H9 (cell line): ENCODE measurements around the gene RGS3. TPM values are rescaled to one million over a fixed set of nuclear protein-coding genes. Genes with fewer than 3 reads are reported as not detected.

ENCODE experiments used
- DNase-seq: peaks from one replicate; pipeline ENCODE4 v3.0.0-alpha.2; 2017
- H2AFZ ChIP-seq: one replicate; pipeline ENCODE4 v1.6.1; 2013; ENCODE audit warnings: mild to moderate bottlenecking, low read length, control low read depth, moderate library complexity
- H2AK5ac ChIP-seq: 2 replicates; pipeline ENCODE4 v1.6.1; 2013; ENCODE audit warnings: low read length, control low read depth, mixed read lengths; ENCODE audit not compliant: insufficient read length
- H2BK120ac ChIP-seq: one replicate; pipeline ENCODE4 v1.6.1; 2013; ENCODE audit warnings: low read depth, mild to moderate bottlenecking, low read length, control low read depth, inconsistent platforms; ENCODE audit not compliant: poor library complexity, severe bottlenecking
- H2BK12ac ChIP-seq: 2 replicates; pipeline ENCODE4 v1.6.1; 2013; ENCODE audit warnings: low read length, control low read depth, mixed read lengths, low read depth; ENCODE audit not compliant: insufficient read length
- H2BK15ac ChIP-seq: 2 replicates; pipeline ENCODE4 v1.6.1; 2013; ENCODE audit warnings: low read depth, low read length, control low read depth
- H2BK20ac ChIP-seq: one replicate; pipeline ENCODE4 v1.6.1; 2013; ENCODE audit warnings: low read depth, mild to moderate bottlenecking, low read length, control low read depth, inconsistent platforms; ENCODE audit not compliant: poor library complexity, severe bottlenecking
- H2BK5ac ChIP-seq: 2 replicates; pipeline ENCODE4 v1.6.1; 2013; ENCODE audit warnings: low read length, control low read depth, mixed read lengths; ENCODE audit not compliant: insufficient read length
- H3K14ac ChIP-seq: 2 replicates; pipeline ENCODE4 v1.6.1; 2013; ENCODE audit warnings: low read length, control low read depth; ENCODE audit not compliant: insufficient read depth
- H3K18ac ChIP-seq: 2 replicates; pipeline ENCODE4 v1.6.1; 2013; ENCODE audit warnings: low read depth, mild to moderate bottlenecking, mixed read lengths, low read length, control low read depth; ENCODE audit not compliant: insufficient read length
- H3K23ac ChIP-seq: 2 replicates; pipeline ENCODE4 v1.6.1; 2013; ENCODE audit warnings: low read length, control low read depth, mixed read lengths, low read depth; ENCODE audit not compliant: insufficient read length
- H3K23me2 ChIP-seq: 2 replicates; pipeline ENCODE4 v1.6.1; 2013; ENCODE audit warnings: low read depth, mild to moderate bottlenecking, mixed read lengths, low read length, control low read depth; ENCODE audit not compliant: insufficient read length, poor library complexity, severe bottlenecking
- H3K27ac ChIP-seq: 2 replicates; pipeline ENCODE4 v1.5.1; 2013; ENCODE audit warnings: low read length, control low read depth, mixed read lengths, low read depth; ENCODE audit not compliant: insufficient read length
- H3K27me3 ChIP-seq: 2 replicates; pipeline ENCODE4 v1.6.1; 2013; ENCODE audit warnings: low read length, control low read depth, inconsistent platforms; ENCODE audit not compliant: insufficient read depth
- H3K4ac ChIP-seq: 2 replicates; pipeline ENCODE4 v1.6.1; 2013; ENCODE audit warnings: low read depth, mild to moderate bottlenecking, control low read depth, inconsistent platforms, low read length, moderate library complexity
- H3K4me1 ChIP-seq: 2 replicates; pipeline ENCODE4 v1.6.1; 2013; ENCODE audit warnings: low read length, control low read depth, inconsistent platforms; ENCODE audit not compliant: insufficient read depth
- H3K4me2 ChIP-seq: 2 replicates; pipeline ENCODE4 v1.6.1; 2013; ENCODE audit warnings: low read length, control low read depth, mixed read lengths; ENCODE audit not compliant: insufficient read length, insufficient read depth
- H3K56ac ChIP-seq: 2 replicates; pipeline ENCODE4 v1.6.1; 2013; ENCODE audit warnings: low read depth, mild to moderate bottlenecking, mixed read lengths, low read length, control low read depth; ENCODE audit not compliant: insufficient read length
- H3K79me1 ChIP-seq: 2 replicates; pipeline ENCODE4 v1.6.1; 2013; ENCODE audit warnings: low read depth, mild to moderate bottlenecking, moderate library complexity, low read length, control low read depth, inconsistent platforms; ENCODE audit not compliant: insufficient read depth, poor library complexity, severe bottlenecking
- H3K79me2 ChIP-seq: 2 replicates; pipeline ENCODE4 v1.6.1; 2013; ENCODE audit warnings: low read length, control low read depth, inconsistent platforms; ENCODE audit not compliant: insufficient read depth
- H3K9ac ChIP-seq: 2 replicates; pipeline ENCODE4 v1.6.1; 2013; ENCODE audit warnings: low read length, control low read depth, mixed read lengths; ENCODE audit not compliant: insufficient read length; ENCODE audit errors: extremely low read depth
- H3K9me3 ChIP-seq: one replicate; pipeline ENCODE4 v1.6.1; 2013; ENCODE audit warnings: low read depth, low read length, inconsistent platforms; ENCODE audit not compliant: control insufficient read depth
- H3T11ph ChIP-seq: one replicate; pipeline ENCODE4 v1.6.1; 2013; ENCODE audit warnings: mild to moderate bottlenecking, low read length, control low read depth, inconsistent platforms
- H4K20me1 ChIP-seq: one replicate; pipeline ENCODE4 v1.6.1; 2013; ENCODE audit not compliant: control insufficient read depth, insufficient read length, insufficient read depth
- H4K5ac ChIP-seq: 2 replicates; pipeline ENCODE4 v1.6.1; 2013; ENCODE audit warnings: low read depth, mild to moderate bottlenecking, mixed read lengths, low read length, control low read depth; ENCODE audit not compliant: insufficient read length
- H4K8ac ChIP-seq: replicated peaks from 2 replicates; pipeline ENCODE4 v1.6.1; 2013; ENCODE audit warnings: low read length, control low read depth, mixed read lengths, low read depth; ENCODE audit not compliant: insufficient read length
- H4K91ac ChIP-seq: 2 replicates; pipeline ENCODE4 v1.6.1; 2013; ENCODE audit warnings: low read depth, mild to moderate bottlenecking, moderate library complexity, mixed read lengths, low read length, control low read depth; ENCODE audit not compliant: insufficient read length
- H3K27ac Mint-ChIP-seq, 3 experiments: 2 replicates in 2 of 3; 3 replicates in 1 of 3; pipeline ENCODE4 v1.8.0; 2020 to 2021; ENCODE audit warnings: mixed read lengths in 3 of 3, mild to moderate bottlenecking in 1 of 3, moderate library complexity in 1 of 3
- H3K27me3 Mint-ChIP-seq: 2 replicates; pipeline ENCODE4 v1.8.0; 2021; ENCODE audit warnings: low read depth, mild to moderate bottlenecking, moderate library complexity, mixed read lengths
- H3K36me3 Mint-ChIP-seq, 3 experiments: 2 replicates in 2 of 3; 3 replicates in 1 of 3; pipeline ENCODE4 v1.8.0; 2020 to 2021; ENCODE audit warnings: low read depth in 3 of 3, mixed read lengths in 3 of 3; ENCODE audit not compliant: insufficient read depth in 1 of 3
- H3K4me1 Mint-ChIP-seq, 2 experiments: 2 replicates each; pipeline ENCODE4 v1.8.0; 2020; ENCODE audit warnings: mixed read lengths in 2 of 2
- H3K4me3 Mint-ChIP-seq, 2 experiments: 2 replicates in 1 of 2; 3 replicates in 1 of 2; pipeline ENCODE4 v1.8.0; 2020 to 2021; ENCODE audit warnings: mild to moderate bottlenecking in 2 of 2, mixed read lengths in 2 of 2, moderate library complexity in 1 of 2
- H3K9me3 Mint-ChIP-seq, 2 experiments: 2 replicates in 1 of 2; 3 replicates in 1 of 2; pipeline ENCODE4 v1.8.0; 2020; ENCODE audit warnings: mild to moderate bottlenecking in 2 of 2, mixed read lengths in 2 of 2, moderate library complexity in 1 of 2
- CTCF ChIP-seq: fragments of 200-600 bp; sonication (generic); conservative IDR thresholded peaks from 3 replicates; pipeline ENCODE4 v1.8.0; 2021; ENCODE audit warnings: antibody characterized with exemption, mild to moderate bottlenecking
- WGBS: extraction: QIAGEN DNeasy Blood & Tissue Kit; methylation state at CpG from one replicate; pipeline ENCODE4 v1.1.7; 2013; ENCODE audit warnings: missing lambda C conversion rate, low lambda C conversion rate, mixed read lengths; ENCODE audit not compliant: insufficient read length; ENCODE audit errors: extremely low coverage; 5-methylcytosine and 5-hydroxymethylcytosine counted together
- total RNA-seq: library from RNA; stranded (reverse); gene quantifications from 2 replicates; pipeline ENCODE4 v1.2.1, GENCODE V29; 2021

Gene RGS3
- total RNA-seq, 1 experiment from 2014 or later = 13.9 TPM

- DNase-seq = no peak
- no CpG with 5 or more reads among the region's 7 CpGs for WGBS
- peaks cover 3% of the 10 kb centered on the region; the same call in 1 of the 2 replicates for H3K79me2 ChIP-seq
- no peak overlapping the region for H3T11ph ChIP-seq
- H2BK15ac ChIP-seq = no peak overlapping the region
- H3K4ac ChIP-seq = no peak overlapping the region
- Mint-ChIP-seq H3K36me3 (peaks cover 17 to 20% (median 17%) of the 10 kb centered on the region in 3 experiments; a peak in 6 of 7 replicates), H3K27ac (peak overlapping the region in 2 of 3 experiments; percentile 46 to 66; a peak in 2 of 7 replicates), H3K9me3 (no peaks in the 10 kb centered on the region), H3K4me3 (no peak overlapping the region), H3K4me1 (peaks cover 28 to 43% of the 10 kb centered on the region in 2 experiments), H3K27me3 (no peaks in the 10 kb centered on the region)
- H3K56ac ChIP-seq = no peak overlapping the region
- H3K9ac ChIP-seq = no peak overlapping the region
- H2BK20ac ChIP-seq = no peak overlapping the region
- H3K4me2 ChIP-seq = no peak overlapping the region
- H2AFZ ChIP-seq = no peak overlapping the region
- H3K9me3 ChIP-seq = no peaks in the 10 kb centered on the region
- no peak overlapping the region for H3K18ac ChIP-seq
- no peaks in the 10 kb centered on the region for H3K27me3 ChIP-seq
- H3K27ac ChIP-seq = no peak overlapping the region
- no peak overlapping the region for H4K91ac ChIP-seq
- no peak for TF ChIP-seq CTCF
- no peak overlapping the region for H2AK5ac ChIP-seq
- no peak overlapping the region for H3K23ac ChIP-seq
- H4K8ac ChIP-seq = no peak overlapping the region
- H4K20me1 ChIP-seq = no peaks in the 10 kb centered on the region
- H3K79me1 ChIP-seq = no peaks in the 10 kb centered on the region
- no peak overlapping the region for H2BK120ac ChIP-seq
- no peak overlapping the region for H2BK5ac ChIP-seq
- no peak overlapping the region for H3K14ac ChIP-seq
- H2BK12ac ChIP-seq = no peak overlapping the region
- peaks cover 11% of the 10 kb centered on the region for H3K23me2 ChIP-seq
- H4K5ac ChIP-seq = no peak overlapping the region
- peaks cover 5% of the 10 kb centered on the region for H3K4me1 ChIP-seq
Observed at GRCh38 chr9:113591899-113592625, 128.5 kb downstream of the RGS3 start.
